Measurements from ENCODE around the gene KAT5. TPM values are rescaled to one million over a fixed set of nuclear protein-coding genes. Genes with fewer than 3 reads are reported as not detected.

The KAT5 gene
- total RNA-seq, 2 experiments from 2014 or later: 79.9 to 97.1 TPM

GRCh38 chr11:65743681-65744025 lies 31.6 kb downstream of the KAT5 start:
- ChIA-PET CTCF (ENCODE audit: unreplicated experiment) (no interaction called here), POLR2A (no interaction called here)
- no peak overlapping the region for H3K27ac ChIP-seq (ENCODE audit: low read depth, low read length, poor library complexity, severe bottlenecking)
- no peak overlapping the region for H2AFZ ChIP-seq (ENCODE audit: low read length)
- intact Hi-C loops (cut with micrococcal nuclease; ENCODE audit: unreplicated experiment): no loop called here
- no TSS peak for BruUV-seq (replicated peaks)
- no peak overlapping the region for H3K4me2 ChIP-seq (ENCODE audit: low read length)
- no peaks in the 10 kb centered on the region for H3K4me1 ChIP-seq (ENCODE audit: insufficient read depth, low read length, poor library complexity, severe bottlenecking)
- H3K36me3 ChIP-seq (ENCODE audit: insufficient read depth, low read length): no peaks in the 10 kb centered on the region
- H3K4me3 ChIP-seq (ENCODE audit: low read depth, low read length, poor library complexity, severe bottlenecking): no peak overlapping the region
- no peaks in the 10 kb centered on the region for H3K79me2 ChIP-seq (ENCODE audit: insufficient read depth, low read depth, low read length)
- no peaks in the 10 kb centered on the region for H3K9me2 ChIP-seq (ENCODE audit: insufficient read depth, low read length)
- H4K20me1 ChIP-seq (ENCODE audit: insufficient read depth, low read length): no peaks in the 10 kb centered on the region
- H3K9me3 ChIP-seq (ENCODE audit: low read length): no peaks in the 10 kb centered on the region
- no peak for DNase-seq (ENCODE audit: low spot score)
- TF ChIP-seq EZH2phosphoT487 (IDR thresholded peaks at IDR 0.05; ENCODE audit: borderline replicate concordance, low read depth, low read length): no peak
- TF ChIP-seq, protein P1, sequence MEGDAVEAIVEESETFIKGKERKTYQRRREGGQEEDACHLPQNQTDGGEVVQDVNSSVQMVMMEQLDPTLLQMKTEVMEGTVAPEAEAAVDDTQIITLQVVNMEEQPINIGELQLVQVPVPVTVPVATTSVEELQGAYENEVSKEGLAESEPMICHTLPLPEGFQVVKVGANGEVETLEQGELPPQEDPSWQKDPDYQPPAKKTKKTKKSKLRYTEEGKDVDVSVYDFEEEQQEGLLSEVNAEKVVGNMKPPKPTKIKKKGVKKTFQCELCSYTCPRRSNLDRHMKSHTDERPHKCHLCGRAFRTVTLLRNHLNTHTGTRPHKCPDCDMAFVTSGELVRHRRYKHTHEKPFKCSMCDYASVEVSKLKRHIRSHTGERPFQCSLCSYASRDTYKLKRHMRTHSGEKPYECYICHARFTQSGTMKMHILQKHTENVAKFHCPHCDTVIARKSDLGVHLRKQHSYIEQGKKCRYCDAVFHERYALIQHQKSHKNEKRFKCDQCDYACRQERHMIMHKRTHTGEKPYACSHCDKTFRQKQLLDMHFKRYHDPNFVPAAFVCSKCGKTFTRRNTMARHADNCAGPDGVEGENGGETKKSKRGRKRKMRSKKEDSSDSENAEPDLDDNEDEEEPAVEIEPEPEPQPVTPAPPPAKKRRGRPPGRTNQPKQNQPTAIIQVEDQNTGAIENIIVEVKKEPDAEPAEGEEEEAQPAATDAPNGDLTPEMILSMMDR (conservative IDR thresholded peaks at IDR 0.05; ENCODE audit: low read length): no peak

DNA sequence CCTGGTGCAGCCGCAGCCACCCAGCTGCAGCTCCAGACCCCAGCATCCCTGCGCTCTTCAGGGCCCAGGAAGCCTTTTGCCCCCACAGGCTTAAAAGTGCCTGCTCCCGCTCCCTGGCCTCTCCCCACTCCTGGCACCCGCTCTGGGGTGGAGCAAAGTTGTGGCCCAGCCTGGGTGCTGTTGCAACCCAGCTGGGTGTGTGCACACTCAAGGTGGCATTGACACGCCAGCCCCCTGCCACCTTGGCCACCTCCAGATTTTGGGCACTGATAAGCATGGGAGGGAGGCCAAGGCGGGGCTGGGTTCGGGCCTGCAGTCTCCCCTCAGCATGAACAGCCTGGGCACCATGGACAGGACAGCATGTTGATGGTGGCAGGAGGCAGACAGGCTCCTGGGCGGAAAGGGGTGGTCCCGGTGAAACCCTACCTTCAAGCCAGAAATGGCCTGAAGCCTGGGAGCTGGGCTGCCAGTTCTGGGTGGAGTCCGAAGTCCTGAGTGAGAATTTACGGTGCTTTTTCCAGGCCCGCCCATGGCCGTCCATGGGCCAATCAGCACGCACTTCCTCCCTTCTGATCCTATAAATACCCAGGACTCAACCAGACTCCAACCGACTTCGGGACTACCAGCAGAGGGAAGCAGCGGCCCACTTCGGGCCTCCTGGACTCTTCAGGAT lies 32.1 kb downstream of the KAT5 start:
- POLR2A ChIA-PET: no interaction called here

DNA sequence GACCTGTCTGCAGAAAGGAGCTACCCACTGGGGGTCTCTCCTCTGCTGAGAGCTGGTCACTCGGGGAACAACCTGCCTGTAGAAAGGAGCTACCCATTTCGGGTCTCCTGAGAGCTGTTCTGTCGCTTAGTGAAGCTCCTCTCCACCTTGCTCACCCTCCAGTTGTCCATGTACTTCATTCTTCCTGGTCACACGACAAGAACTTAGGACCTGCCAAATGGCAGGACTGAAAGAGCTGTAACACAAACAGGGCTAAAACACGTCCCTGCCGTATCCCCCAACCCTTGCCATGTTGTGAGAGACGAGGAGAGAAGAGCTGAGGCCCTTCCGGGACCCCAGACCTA lies 32.6 kb downstream of the KAT5 start:
- BruUV-seq (replicated peaks): no TSS peak
- DNase-seq (ENCODE audit: low spot score): no peak
- no peak overlapping the region for H2AFZ ChIP-seq (ENCODE audit: low read length)
- intact Hi-C loops (cut with micrococcal nuclease; ENCODE audit: unreplicated experiment): no loop called here
- H3K4me2 ChIP-seq (ENCODE audit: low read length): no peak overlapping the region
- no peaks in the 10 kb centered on the region for H3K4me1 ChIP-seq (ENCODE audit: insufficient read depth, low read length, poor library complexity, severe bottlenecking)
- TF ChIP-seq EZH2phosphoT487 (IDR thresholded peaks at IDR 0.05; ENCODE audit: borderline replicate concordance, low read depth, low read length): no peak
- TF ChIP-seq, protein P1 (conservative IDR thresholded peaks at IDR 0.05; ENCODE audit: low read length): no peak
- no peak overlapping the region for H3K27ac ChIP-seq (ENCODE audit: low read depth, low read length, poor library complexity, severe bottlenecking)
- H3K4me3 ChIP-seq (ENCODE audit: low read depth, low read length, poor library complexity, severe bottlenecking): no peak overlapping the region
- POLR2A ChIA-PET: interaction anchor here (0.5 to 0.6 kb wide), 2 partner anchors 77 to 791 kb away, joined by 3 read pairs; no protein-coding TSS in a partner anchor
- CTCF ChIA-PET (ENCODE audit: unreplicated experiment): no interaction called here
- no peaks in the 10 kb centered on the region for H3K9me2 ChIP-seq (ENCODE audit: insufficient read depth, low read length)
- H4K20me1 ChIP-seq (ENCODE audit: insufficient read depth, low read length): no peaks in the 10 kb centered on the region
- H3K79me2 ChIP-seq (ENCODE audit: insufficient read depth, low read depth, low read length): no peaks in the 10 kb centered on the region
- no peaks in the 10 kb centered on the region for H3K36me3 ChIP-seq (ENCODE audit: insufficient read depth, low read length)
- H3K9me3 ChIP-seq (ENCODE audit: low read length): no peaks in the 10 kb centered on the region

More for the DNA sequence above, 32.1 kb downstream of the KAT5 start:
- H3K4me1 ChIP-seq (ENCODE audit: insufficient read depth, low read length, poor library complexity, severe bottlenecking): no peaks in the 10 kb centered on the region
- H2AFZ ChIP-seq (ENCODE audit: low read length): no peak overlapping the region
- no peaks in the 10 kb centered on the region for H3K9me2 ChIP-seq (ENCODE audit: insufficient read depth, low read length)
- no peaks in the 10 kb centered on the region for H4K20me1 ChIP-seq (ENCODE audit: insufficient read depth, low read length)
- no peaks in the 10 kb centered on the region for H3K79me2 ChIP-seq (ENCODE audit: insufficient read depth, low read depth, low read length)
- no peak overlapping the region for H3K27ac ChIP-seq (ENCODE audit: low read depth, low read length, poor library complexity, severe bottlenecking)
- no peak overlapping the region for H3K4me3 ChIP-seq (ENCODE audit: low read depth, low read length, poor library complexity, severe bottlenecking)
- H3K36me3 ChIP-seq (ENCODE audit: insufficient read depth, low read length): no peaks in the 10 kb centered on the region
- no peak overlapping the region for H3K4me2 ChIP-seq (ENCODE audit: low read length)
- no peaks in the 10 kb centered on the region for H3K9me3 ChIP-seq (ENCODE audit: low read length)
- CTCF ChIA-PET (ENCODE audit: unreplicated experiment): no interaction called here
- peak; percentile 6 for DNase-seq (ENCODE audit: low spot score)
- BruUV-seq (replicated peaks): no TSS peak
- TF ChIP-seq, protein P1 (conservative IDR thresholded peaks at IDR 0.05; ENCODE audit: low read length): no peak
- no peak for TF ChIP-seq EZH2phosphoT487 (IDR thresholded peaks at IDR 0.05; ENCODE audit: borderline replicate concordance, low read depth, low read length)
- intact Hi-C loops (cut with micrococcal nuclease; ENCODE audit: unreplicated experiment): no loop called here
